Measurements from ENCODE around the gene SFRP5. TPM values are rescaled to one million over a fixed set of nuclear protein-coding genes. Genes with fewer than 3 reads are reported as not detected.

Gene SFRP5
- total and polyA plus RNA-seq, 10 of the 15 experiments (the other 5 are each of a cell fraction or from before 2014, with no cell fraction given): not detected

DNA sequence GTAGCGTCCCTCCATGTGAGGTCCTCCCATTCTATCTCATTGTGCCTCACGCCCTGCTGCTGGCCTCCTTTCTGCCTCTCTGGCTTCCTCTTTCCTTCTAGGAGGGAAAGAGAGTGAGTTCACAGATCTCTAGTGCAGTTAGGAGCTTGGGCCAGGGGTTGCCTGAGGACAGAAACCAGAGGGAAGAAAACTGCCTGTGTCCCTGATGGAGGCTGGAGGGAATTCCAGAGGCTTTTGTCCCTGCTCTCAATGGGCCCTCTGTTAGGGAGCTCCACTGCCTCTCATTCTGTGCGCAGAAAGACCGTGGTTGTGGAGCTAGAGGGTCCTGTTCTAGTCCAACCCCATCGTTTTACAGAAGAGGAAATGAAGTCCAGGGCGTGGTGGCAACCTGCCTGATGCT lies 53.6 kb downstream of the SFRP5 start (continued):
- TF ChIP-seq, protein P1, sequence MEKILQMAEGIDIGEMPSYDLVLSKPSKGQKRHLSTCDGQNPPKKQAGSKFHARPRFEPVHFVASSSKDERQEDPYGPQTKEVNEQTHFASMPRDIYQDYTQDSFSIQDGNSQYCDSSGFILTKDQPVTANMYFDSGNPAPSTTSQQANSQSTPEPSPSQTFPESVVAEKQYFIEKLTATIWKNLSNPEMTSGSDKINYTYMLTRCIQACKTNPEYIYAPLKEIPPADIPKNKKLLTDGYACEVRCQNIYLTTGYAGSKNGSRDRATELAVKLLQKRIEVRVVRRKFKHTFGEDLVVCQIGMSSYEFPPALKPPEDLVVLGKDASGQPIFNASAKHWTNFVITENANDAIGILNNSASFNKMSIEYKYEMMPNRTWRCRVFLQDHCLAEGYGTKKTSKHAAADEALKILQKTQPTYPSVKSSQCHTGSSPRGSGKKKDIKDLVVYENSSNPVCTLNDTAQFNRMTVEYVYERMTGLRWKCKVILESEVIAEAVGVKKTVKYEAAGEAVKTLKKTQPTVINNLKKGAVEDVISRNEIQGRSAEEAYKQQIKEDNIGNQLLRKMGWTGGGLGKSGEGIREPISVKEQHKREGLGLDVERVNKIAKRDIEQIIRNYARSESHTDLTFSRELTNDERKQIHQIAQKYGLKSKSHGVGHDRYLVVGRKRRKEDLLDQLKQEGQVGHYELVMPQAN (conservative IDR thresholded peaks at IDR 0.05): no peak
- TF ChIP-seq, protein P2, sequence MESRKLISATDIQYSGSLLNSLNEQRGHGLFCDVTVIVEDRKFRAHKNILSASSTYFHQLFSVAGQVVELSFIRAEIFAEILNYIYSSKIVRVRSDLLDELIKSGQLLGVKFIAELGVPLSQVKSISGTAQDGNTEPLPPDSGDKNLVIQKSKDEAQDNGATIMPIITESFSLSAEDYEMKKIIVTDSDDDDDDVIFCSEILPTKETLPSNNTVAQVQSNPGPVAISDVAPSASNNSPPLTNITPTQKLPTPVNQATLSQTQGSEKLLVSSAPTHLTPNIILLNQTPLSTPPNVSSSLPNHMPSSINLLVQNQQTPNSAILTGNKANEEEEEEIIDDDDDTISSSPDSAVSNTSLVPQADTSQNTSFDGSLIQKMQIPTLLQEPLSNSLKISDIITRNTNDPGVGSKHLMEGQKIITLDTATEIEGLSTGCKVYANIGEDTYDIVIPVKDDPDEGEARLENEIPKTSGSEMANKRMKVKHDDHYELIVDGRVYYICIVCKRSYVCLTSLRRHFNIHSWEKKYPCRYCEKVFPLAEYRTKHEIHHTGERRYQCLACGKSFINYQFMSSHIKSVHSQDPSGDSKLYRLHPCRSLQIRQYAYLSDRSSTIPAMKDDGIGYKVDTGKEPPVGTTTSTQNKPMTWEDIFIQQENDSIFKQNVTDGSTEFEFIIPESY (IDR thresholded peaks at IDR 0.05): no peak
- TF ChIP-seq HCFC1 (IDR thresholded peaks at IDR 0.05; ENCODE audit: low read length): no peak

DNA sequence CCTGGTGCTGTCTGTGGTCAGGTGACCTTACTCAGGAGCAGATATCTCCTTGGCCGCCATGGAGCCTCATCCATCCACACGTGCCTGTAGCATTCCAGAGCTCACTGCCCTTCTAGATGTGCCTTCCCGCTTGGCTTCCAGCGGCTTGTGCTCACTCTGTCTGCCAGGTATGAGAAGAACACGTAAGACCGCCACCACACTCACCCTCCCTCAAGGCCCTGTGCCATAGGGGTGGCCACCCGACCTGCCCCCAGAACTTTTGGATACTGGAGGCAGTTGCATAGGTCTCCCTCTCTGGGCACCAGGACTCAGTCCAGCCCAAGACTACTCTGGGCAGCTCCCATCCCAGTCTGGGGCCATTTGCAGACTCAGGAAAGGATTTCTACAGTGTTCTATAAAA lies 54.2 kb downstream of the SFRP5 start:
- ATAC-seq (no peak), FAIRE-seq (no peak), DNase-seq (ENCODE audit: low read depth, low spot score) (no peak)
- in situ Hi-C loops (cut with MboI): no loop called here
- Histone ChIP-seq H4K20me1 (ENCODE audit: control insufficient read depth, insufficient read depth) (no peaks in the 10 kb centered on the region), H3K9ac (ENCODE audit: control insufficient read depth, insufficient read depth, low read length) (no peak overlapping the region), H2AFZ (ENCODE audit: control insufficient read depth, low read depth, low read length) (no peak overlapping the region), H3K27me3 (replicated peaks in 1 of 2; ENCODE audit: control insufficient read depth in 2 of 2, insufficient read depth in 2 of 2, low read length in 1 of 2) (peaks cover 0 to 2% of the 10 kb centered on the region in 2 experiments; a peak in 1 of 4 replicates), H3K79me2 (ENCODE audit: control insufficient read depth, insufficient read depth, low read length) (no peaks in the 10 kb centered on the region), H3K4me3 (no peak overlapping the region), H3K36me3 (ENCODE audit: control insufficient read depth in 2 of 2, insufficient read depth in 2 of 2, low read length in 1 of 2) (no peaks in the 10 kb centered on the region), H3K9me3 (replicated peaks; ENCODE audit: control insufficient read depth, insufficient read depth, low read length) (no peaks in the 10 kb centered on the region), H3K4me1 (ENCODE audit: control insufficient read depth, insufficient read depth, low read length) (peaks cover 3% of the 10 kb centered on the region; the same call in 1 of the 2 replicates), H3K27ac (ENCODE audit: control insufficient read depth, insufficient read depth) (no peak overlapping the region), H3K4me2 (ENCODE audit: control insufficient read depth, insufficient read depth) (no peak overlapping the region)
- POLR2A ChIA-PET: no interaction called here
- SMC1A ChIA-PET (ENCODE audit: uncharacterized antibody, unreplicated experiment): no interaction called here
- BruUV-seq (replicated peaks): no TSS peak
- intact Hi-C loops (cut with micrococcal nuclease; ENCODE audit: unreplicated experiment): no loop called here
- WGBS (ENCODE audit: insufficient coverage, insufficient replicate concordance, low lambda C conversion rate, missing lambda C conversion rate): 66% methylated on average over 7 of the region's 7 CpGs
- RAD21 ChIA-PET (ENCODE audit: unreplicated experiment): no interaction called here
- CTCF ChIA-PET: interaction anchor here (0.7 to 21.5 kb wide), 4 partner anchors 10 to 20 kb away, joined by 3 to 416 read pairs (median 6); partner anchors contain the start of gene MARVELD1
- TF ChIP-seq YY1 (IDR thresholded peaks at IDR 0.05; ENCODE audit: low read depth, low read length): no peak
- no peak for TF ChIP-seq PRDM15 (CRISPR knock-in tag; IDR thresholded peaks at IDR 0.05)
- no peak for TF ChIP-seq NRF1 (conservative IDR thresholded peaks at IDR 0.05; ENCODE audit: low read depth, low read length)
- TF ChIP-seq CBX3 (IDR thresholded peaks at IDR 0.05; ENCODE audit: borderline replicate concordance, low read depth): no peak
- TF ChIP-seq SUPT20H (IDR thresholded peaks at IDR 0.05; ENCODE audit: borderline replicate concordance, control insufficient read depth, low read depth, low read length): no peak
- no peak for TF ChIP-seq MEF2B (IDR thresholded peaks at IDR 0.05; ENCODE audit: partially characterized antibody, poor library complexity, severe bottlenecking)
- TF ChIP-seq SMC3 (IDR thresholded peaks at IDR 0.05; ENCODE audit: borderline replicate concordance, low read length): no peak
- no peak for TF ChIP-seq ZNF384 (IDR thresholded peaks at IDR 0.05; ENCODE audit: borderline replicate concordance, low read depth, low read length)
- no peak for TF ChIP-seq E4F1 (IDR thresholded peaks at IDR 0.05; ENCODE audit: borderline replicate concordance, partially characterized antibody)
